Osteocyte (in vitro differentiated cells): ENCODE data around the gene MEX3A. TPM values are rescaled to one million over a fixed set of nuclear protein-coding genes. Genes with fewer than 3 reads are reported as not detected.
"Not testable (repeated sequence)": the region's sequence is repeated elsewhere in the genome, so short reads cannot be mapped to it uniquely, and the experiment has no call there.

Source experiments
- DNase-seq: peaks from one replicate; pipeline ENCODE4 v3.0.0; 2021; ENCODE audit warnings: mixed read lengths; ENCODE audit not compliant: unreplicated experiment; ENCODE audit errors: extremely low spot score
- H3K27ac Mint-ChIP-seq: one replicate; pipeline ENCODE4 v1.8.0; 2021; ENCODE audit warnings: mild to moderate bottlenecking, mixed read lengths; ENCODE audit not compliant: unreplicated experiment
- H3K27me3 Mint-ChIP-seq: one replicate; pipeline ENCODE4 v1.8.0; 2021; ENCODE audit warnings: mixed read lengths; ENCODE audit not compliant: unreplicated experiment
- H3K36me3 Mint-ChIP-seq: one replicate; pipeline ENCODE4 v1.8.0; 2021; ENCODE audit warnings: mixed read lengths; ENCODE audit not compliant: unreplicated experiment
- H3K4me1 Mint-ChIP-seq: one replicate; pipeline ENCODE4 v1.8.0; 2021; ENCODE audit warnings: mixed read lengths; ENCODE audit not compliant: unreplicated experiment
- H3K4me3 Mint-ChIP-seq: one replicate; pipeline ENCODE4 v1.8.0; 2021; ENCODE audit warnings: mild to moderate bottlenecking, moderate library complexity, mixed read lengths; ENCODE audit not compliant: unreplicated experiment
- H3K9me3 Mint-ChIP-seq: one replicate; pipeline ENCODE4 v1.8.0; 2021; ENCODE audit warnings: mixed read lengths; ENCODE audit not compliant: unreplicated experiment
- total RNA-seq: library from RNA; stranded (reverse); gene quantifications from 2 replicates; pipeline ENCODE4 v1.2.1, GENCODE V29; 2021
- TF ChIP-seq, protein P1 (sequence below): fragments of 200-600 bp; sonication (generic); IDR thresholded peaks from 2 replicates; pipeline ENCODE4 v1.5.0; 2021; ENCODE audit warnings: antibody characterized with exemption, mild to moderate bottlenecking, moderate library complexity

Gene MEX3A
- total RNA-seq, 1 donor from 2014 or later: 20.7 TPM

DNA sequence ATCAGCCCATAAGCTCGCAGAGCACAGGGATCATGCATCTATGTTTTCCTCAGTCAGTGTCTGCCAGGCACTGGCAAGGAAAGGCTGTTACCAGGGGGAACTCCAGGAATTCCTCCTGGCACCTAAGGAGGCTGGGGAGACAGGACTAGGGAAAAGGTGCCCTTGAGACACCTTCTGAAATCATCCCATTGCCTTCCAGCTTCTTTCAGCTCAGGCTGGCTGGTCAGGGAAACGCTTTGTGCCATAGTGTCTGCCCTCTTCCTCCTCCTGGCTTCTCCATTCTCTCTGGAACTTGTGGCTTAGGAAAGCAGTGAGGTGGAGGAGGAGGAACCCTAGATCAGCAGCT lies 46.0 kb upstream of the MEX3A start:
- H3K27me3 Mint-ChIP-seq: no peaks in the 10 kb centered on the region
- H3K27ac Mint-ChIP-seq: peak overlapping the region; percentile 98
- TF ChIP-seq, protein P1, sequence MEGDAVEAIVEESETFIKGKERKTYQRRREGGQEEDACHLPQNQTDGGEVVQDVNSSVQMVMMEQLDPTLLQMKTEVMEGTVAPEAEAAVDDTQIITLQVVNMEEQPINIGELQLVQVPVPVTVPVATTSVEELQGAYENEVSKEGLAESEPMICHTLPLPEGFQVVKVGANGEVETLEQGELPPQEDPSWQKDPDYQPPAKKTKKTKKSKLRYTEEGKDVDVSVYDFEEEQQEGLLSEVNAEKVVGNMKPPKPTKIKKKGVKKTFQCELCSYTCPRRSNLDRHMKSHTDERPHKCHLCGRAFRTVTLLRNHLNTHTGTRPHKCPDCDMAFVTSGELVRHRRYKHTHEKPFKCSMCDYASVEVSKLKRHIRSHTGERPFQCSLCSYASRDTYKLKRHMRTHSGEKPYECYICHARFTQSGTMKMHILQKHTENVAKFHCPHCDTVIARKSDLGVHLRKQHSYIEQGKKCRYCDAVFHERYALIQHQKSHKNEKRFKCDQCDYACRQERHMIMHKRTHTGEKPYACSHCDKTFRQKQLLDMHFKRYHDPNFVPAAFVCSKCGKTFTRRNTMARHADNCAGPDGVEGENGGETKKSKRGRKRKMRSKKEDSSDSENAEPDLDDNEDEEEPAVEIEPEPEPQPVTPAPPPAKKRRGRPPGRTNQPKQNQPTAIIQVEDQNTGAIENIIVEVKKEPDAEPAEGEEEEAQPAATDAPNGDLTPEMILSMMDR: no peak
- H3K4me1 Mint-ChIP-seq: peaks cover 70% of the 10 kb centered on the region
- DNase-seq: no peak
- peaks cover 15% of the 10 kb centered on the region for H3K36me3 Mint-ChIP-seq
- H3K9me3 Mint-ChIP-seq: no peaks in the 10 kb centered on the region
- H3K4me3 Mint-ChIP-seq: peak overlapping the region; percentile 50

DNA sequence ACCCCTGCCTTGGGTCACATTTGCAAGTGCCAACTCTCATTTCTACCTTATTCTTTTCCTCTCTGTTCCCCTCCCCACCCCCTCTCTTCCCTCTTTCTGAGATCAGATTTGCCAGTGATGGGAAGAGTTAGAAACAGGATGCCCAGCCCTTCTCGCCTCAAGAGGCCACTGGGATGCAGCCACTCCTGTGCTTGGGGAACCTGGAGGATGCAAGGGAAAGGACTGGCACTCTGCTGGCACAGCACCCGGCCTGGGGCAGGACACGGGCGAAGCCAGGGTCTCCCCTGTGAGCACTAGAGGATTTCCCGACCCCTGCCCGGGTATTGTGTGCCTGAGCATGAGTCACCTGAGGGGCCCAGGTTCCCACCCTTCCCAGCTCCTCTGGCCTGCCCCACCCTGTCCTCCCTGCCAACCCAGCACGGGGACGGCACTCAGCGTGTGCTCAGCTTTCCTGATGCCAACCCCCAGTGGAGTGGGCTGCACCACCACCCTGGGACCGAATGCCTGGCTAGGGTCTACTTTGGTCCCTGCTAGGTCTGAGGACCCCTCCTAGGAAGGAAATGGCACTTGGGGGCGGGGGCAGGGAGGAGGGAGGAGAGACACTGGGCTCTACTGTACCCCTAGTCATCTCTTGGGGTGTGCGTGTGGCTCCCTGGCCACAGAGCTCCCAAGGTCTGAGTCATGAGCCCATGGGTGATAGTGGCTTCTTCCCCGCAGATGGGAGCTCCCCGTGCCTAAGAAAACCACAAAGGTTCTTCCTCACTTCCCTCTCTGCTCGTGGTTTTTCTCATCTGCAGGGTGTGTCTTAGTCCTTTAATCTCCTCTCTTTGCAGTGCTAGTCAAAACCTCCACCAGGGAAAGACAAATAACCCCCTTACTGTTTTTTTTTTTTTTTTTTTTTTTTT lies 44.6 kb upstream of the MEX3A start:
- Mint-ChIP-seq H3K27me3 (no peaks in the 10 kb centered on the region), H3K4me3 (peak overlapping the region; percentile 63), H3K27ac (peak overlapping the region; percentile 98), H3K36me3 (peaks cover 15% of the 10 kb centered on the region), H3K4me1 (peaks cover 83% of the 10 kb centered on the region), H3K9me3 (no peaks in the 10 kb centered on the region)
- no peak for DNase-seq
- TF ChIP-seq, protein P1: no peak

DNA sequence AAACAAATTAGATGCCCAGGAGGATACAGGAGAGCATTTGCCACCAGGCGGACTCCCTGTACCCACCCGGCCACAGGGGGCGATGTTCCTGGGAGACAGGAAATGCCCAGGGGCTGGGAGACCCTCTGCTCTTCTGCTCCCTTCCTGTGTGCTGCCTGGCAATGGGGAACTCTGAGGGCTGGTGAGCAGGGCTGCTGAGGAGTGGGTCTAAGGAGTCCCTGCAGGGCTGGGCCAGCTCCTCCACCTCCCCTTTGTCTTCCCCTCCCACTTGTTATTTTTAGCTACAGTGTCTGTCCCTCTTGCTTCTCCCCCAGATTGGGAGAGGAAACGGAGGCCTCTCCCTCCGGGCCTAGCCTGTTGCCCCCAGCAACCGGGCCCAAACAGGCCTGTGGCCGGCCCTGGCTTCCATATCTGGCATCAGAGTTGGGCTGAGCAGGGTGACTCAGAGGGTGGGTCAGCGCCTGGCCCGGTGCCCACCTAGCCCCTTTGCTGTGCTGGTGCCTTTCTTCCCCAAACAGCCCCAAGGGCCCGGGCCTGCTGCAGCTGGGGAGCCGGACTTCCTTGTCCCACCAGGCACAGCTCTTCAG lies 43.9 kb upstream of the MEX3A start:
- peak overlapping the region; percentile 98 for H3K27ac Mint-ChIP-seq
- peak; percentile 98 for DNase-seq
- peaks cover 91% of the 10 kb centered on the region for H3K4me1 Mint-ChIP-seq
- H3K27me3 Mint-ChIP-seq: no peaks in the 10 kb centered on the region
- peaks cover 11% of the 10 kb centered on the region for H3K36me3 Mint-ChIP-seq
- H3K9me3 Mint-ChIP-seq: no peaks in the 10 kb centered on the region
- TF ChIP-seq, protein P1: peak; percentile 71
- peak overlapping the region; percentile 55 for H3K4me3 Mint-ChIP-seq

DNA sequence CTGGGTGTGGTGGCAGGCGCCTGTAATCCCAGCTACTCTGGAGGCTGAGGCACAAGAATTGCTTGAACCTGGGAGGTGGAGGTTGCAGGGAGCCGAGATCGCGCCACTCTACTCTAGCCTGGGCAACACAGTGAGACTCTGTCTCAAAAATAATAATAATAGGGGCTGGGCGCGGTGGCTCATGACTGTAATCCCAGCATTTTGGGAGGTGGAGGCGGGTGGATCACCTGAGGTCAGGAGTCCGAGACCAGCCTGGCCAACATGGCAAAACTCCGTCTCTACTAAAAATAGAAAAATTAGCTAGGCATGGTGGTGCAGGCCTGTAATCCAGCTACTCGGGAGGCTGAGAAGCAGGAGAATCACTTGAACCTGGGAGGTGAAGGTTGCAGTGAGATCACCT lies 43.3 kb upstream of the MEX3A start:
- Mint-ChIP-seq H3K27ac (peak overlapping the region; percentile 96), H3K4me3 (peak overlapping the region; percentile 57), H3K4me1 (peaks cover 97% of the 10 kb centered on the region)

DNA sequence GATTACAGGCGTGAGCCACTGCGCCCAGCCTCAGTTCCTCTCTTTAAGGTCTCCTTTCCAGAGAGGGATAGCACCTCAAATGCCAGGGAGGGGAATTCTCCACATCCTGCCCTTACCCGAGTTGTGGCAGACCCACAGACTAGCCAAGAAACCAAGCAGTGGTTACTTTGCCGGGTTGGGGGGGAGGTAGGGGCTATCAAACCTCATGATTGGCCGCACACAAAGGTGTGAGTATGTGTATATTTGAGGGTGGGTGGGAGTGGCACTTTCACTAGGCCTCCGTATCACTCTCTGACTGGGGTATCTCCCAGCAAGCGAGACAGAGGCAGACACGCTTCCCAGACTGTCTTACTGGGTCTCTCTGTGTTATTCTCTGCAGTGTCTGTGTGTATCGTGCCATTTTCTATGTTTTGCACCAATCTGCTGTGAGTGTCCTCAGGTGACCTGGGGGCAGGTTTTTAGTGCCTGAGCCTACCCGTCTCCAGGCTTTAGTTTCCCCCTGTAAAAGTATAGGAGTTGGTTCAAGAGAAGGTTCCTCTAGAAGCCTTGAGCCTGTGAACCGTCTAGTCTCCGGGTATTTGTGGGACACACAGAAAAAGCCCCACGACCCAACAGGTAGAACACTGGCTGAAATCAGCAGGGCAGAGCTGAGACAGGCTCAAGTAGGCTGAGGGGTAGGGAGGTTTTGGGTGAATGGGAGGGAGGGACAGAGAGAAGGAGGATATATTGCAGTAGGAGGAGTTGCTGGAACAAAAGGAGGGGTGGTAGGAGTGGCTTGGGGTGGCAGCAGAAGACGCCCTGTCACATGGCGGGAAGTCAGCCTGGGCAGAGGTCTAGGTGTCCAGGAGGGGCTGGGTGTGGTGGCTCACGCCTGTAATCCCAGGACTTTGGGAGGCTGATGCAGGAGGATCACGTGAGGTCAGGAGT lies 42.6 kb upstream of the MEX3A start:
- Mint-ChIP-seq H3K9me3 (no peaks in the 10 kb centered on the region), H3K27ac (peak overlapping the region; percentile 96), H3K4me1 (peaks cover 97% of the 10 kb centered on the region), H3K4me3 (peak overlapping the region; percentile 57), H3K27me3 (no peaks in the 10 kb centered on the region), H3K36me3 (peaks cover 9% of the 10 kb centered on the region)
- TF ChIP-seq, protein P1: no peak
- DNase-seq: no peak

More for the DNA sequence above, 43.3 kb upstream of the MEX3A start:
- not testable (repeated sequence) for DNase-seq, H3K9me3 Mint-ChIP-seq, H3K27me3 Mint-ChIP-seq
- peaks cover 10% of the 10 kb centered on the region for H3K36me3 Mint-ChIP-seq
